Measurements from ENCODE around the gene TGDS. TPM values are rescaled to one million over a fixed set of nuclear protein-coding genes. Genes with fewer than 3 reads are reported as not detected.

TGDS gene
- total and polyA plus RNA-seq, 2 experiments from 2014 or later: 14.2 to 18.3 TPM

GRCh38 chr13:94607939-94608338, 12.0 kb upstream of the TGDS start:
- Histone ChIP-seq H2AFZ (no peak overlapping the region), H3K9me2 (ENCODE audit: insufficient read depth) (no peaks in the 10 kb centered on the region), H3K4me3 (no peak overlapping the region), H3K27me3 (replicated peaks; ENCODE audit: insufficient read depth) (no peaks in the 10 kb centered on the region), H3K9ac (no peak overlapping the region), H3K36me3 (ENCODE audit: low read depth) (peaks cover 50% of the 10 kb centered on the region), H4K20me1 (ENCODE audit: insufficient read depth) (no peaks in the 10 kb centered on the region), H3K27ac (no peak overlapping the region), H3F3A (ENCODE audit: insufficient read depth) (no peaks in the 10 kb centered on the region), H3K4me2 (ENCODE audit: unreplicated experiment) (no peak overlapping the region), H3K9me3 (ENCODE audit: low read depth) (no peaks in the 10 kb centered on the region), H3K79me2 (ENCODE audit: insufficient read depth) (peaks cover 95% of the 10 kb centered on the region), H3K4me1 (ENCODE audit: insufficient read depth) (peaks cover 6% of the 10 kb centered on the region)
- in situ Hi-C loops (cut with MboI): no loop called here
- no peak for DNase-seq
- 97% methylated on average over 3 of the region's 3 CpGs for WGBS, 2 experiments (ENCODE audit: low coverage in 1 of 2, low lambda C conversion rate in 2 of 2, missing lambda C conversion rate in 2 of 2)
- no peak for TF ChIP-seq EZH2phosphoT487 (IDR thresholded peaks at IDR 0.05; ENCODE audit: insufficient read depth, low read depth)
- TF ChIP-seq EZH2 (IDR thresholded peaks at IDR 0.05; ENCODE audit: insufficient read depth, poor library complexity, severe bottlenecking): no peak

- H3K9me2 ChIP-seq (ENCODE audit: insufficient read depth): no peaks in the 10 kb centered on the region
- H3K4me1 ChIP-seq (ENCODE audit: insufficient read depth): peaks cover 11% of the 10 kb centered on the region
- H3K4me3 ChIP-seq: no peak overlapping the region
- no peak overlapping the region for H2AFZ ChIP-seq
- WGBS, 2 experiments (ENCODE audit: low coverage in 1 of 2, low lambda C conversion rate in 2 of 2, missing lambda C conversion rate in 2 of 2): 93 to 96% methylated on average over 4 of the region's 4 CpGs
- H3K9ac ChIP-seq: no peak overlapping the region
- no peaks in the 10 kb centered on the region for H3F3A ChIP-seq (ENCODE audit: insufficient read depth)
- TF ChIP-seq EZH2 (IDR thresholded peaks at IDR 0.05; ENCODE audit: insufficient read depth, poor library complexity, severe bottlenecking): no peak
- TF ChIP-seq EZH2phosphoT487 (IDR thresholded peaks at IDR 0.05; ENCODE audit: insufficient read depth, low read depth): no peak
- in situ Hi-C loops (cut with MboI): no loop called here
- H4K20me1 ChIP-seq (ENCODE audit: insufficient read depth): no peaks in the 10 kb centered on the region
- peaks cover 96% of the 10 kb centered on the region for H3K79me2 ChIP-seq (ENCODE audit: insufficient read depth)
- H3K27me3 ChIP-seq (replicated peaks; ENCODE audit: insufficient read depth): no peaks in the 10 kb centered on the region
- H3K36me3 ChIP-seq (ENCODE audit: low read depth): peaks cover 42% of the 10 kb centered on the region
- H3K9me3 ChIP-seq (ENCODE audit: low read depth): no peaks in the 10 kb centered on the region
- H3K4me2 ChIP-seq (ENCODE audit: unreplicated experiment): no peak overlapping the region
- H3K27ac ChIP-seq: no peak overlapping the region
- DNase-seq: no peak
These were observed 11.1 kb upstream of the TGDS start for GRCh38 chr13:94607056-94607455.

- no peak for DNase-seq
- Histone ChIP-seq H2AFZ (peak overlapping the region; percentile 89), H3F3A (ENCODE audit: insufficient read depth) (no peaks in the 10 kb centered on the region), H3K27ac (peak overlapping the region; percentile 78), H3K9ac (peak overlapping the region; percentile 93), H4K20me1 (ENCODE audit: insufficient read depth) (no peaks in the 10 kb centered on the region), H3K79me2 (ENCODE audit: insufficient read depth) (peaks cover 58% of the 10 kb centered on the region), H3K4me2 (ENCODE audit: unreplicated experiment) (peak overlapping the region; percentile 95), H3K4me1 (ENCODE audit: insufficient read depth) (peaks cover 11% of the 10 kb centered on the region), H3K9me3 (ENCODE audit: low read depth) (no peaks in the 10 kb centered on the region), H3K36me3 (ENCODE audit: low read depth) (0 out of 2 replicates have a peak, but pooled peaks cover 6% of the 10 kb centered on the region), H3K4me3 (peak overlapping the region; percentile 97), H3K9me2 (ENCODE audit: insufficient read depth) (no peaks in the 10 kb centered on the region), H3K27me3 (replicated peaks; ENCODE audit: insufficient read depth) (no peaks in the 10 kb centered on the region)
- TF ChIP-seq EZH2 (IDR thresholded peaks at IDR 0.05; ENCODE audit: insufficient read depth, poor library complexity, severe bottlenecking): no peak
- TF ChIP-seq EZH2phosphoT487 (IDR thresholded peaks at IDR 0.05; ENCODE audit: insufficient read depth, low read depth): no peak
- in situ Hi-C loops (cut with MboI): no loop called here
- WGBS, 2 experiments (ENCODE audit: low coverage in 1 of 2, low lambda C conversion rate in 2 of 2, missing lambda C conversion rate in 2 of 2): 0% methylated on average over 1 of the region's 1 CpG
These were observed 6.5 kb upstream of the TGDS start for GRCh38 chr13:94602467-94602866.

- Histone ChIP-seq H3K36me3 (ENCODE audit: low read depth) (0 out of 2 replicates have a peak, but pooled peaks cover 6% of the 10 kb centered on the region), H4K20me1 (ENCODE audit: insufficient read depth) (no peaks in the 10 kb centered on the region), H3K27me3 (replicated peaks; ENCODE audit: insufficient read depth) (no peaks in the 10 kb centered on the region), H2AFZ (peak within 1 kb of the TSS; percentile 89), H3K27ac (peak within 1 kb of the TSS; percentile 78), H3K4me2 (ENCODE audit: unreplicated experiment) (peak within 1 kb of the TSS; percentile 95), H3K4me1 (ENCODE audit: insufficient read depth) (peaks cover 11% of the 10 kb centered on the region), H3F3A (ENCODE audit: insufficient read depth) (no peaks in the 10 kb centered on the region), H3K9me3 (ENCODE audit: low read depth) (no peaks in the 10 kb centered on the region), H3K79me2 (ENCODE audit: insufficient read depth) (peaks cover 51% of the 10 kb centered on the region), H3K4me3 (peak within 1 kb of the TSS; percentile 97), H3K9ac (peak within 1 kb of the TSS; percentile 93), H3K9me2 (ENCODE audit: insufficient read depth) (no peaks in the 10 kb centered on the region)
- DNase-seq: peak; percentile 100
- no peak for TF ChIP-seq EZH2phosphoT487 (IDR thresholded peaks at IDR 0.05; ENCODE audit: insufficient read depth, low read depth)
- in situ Hi-C loops (cut with MboI): no loop called here
- 1% methylated on average over 35 to 69 of the region's 71 CpGs for WGBS, 2 experiments (ENCODE audit: low coverage in 1 of 2, low lambda C conversion rate in 2 of 2, missing lambda C conversion rate in 2 of 2)
These were observed 5.8 kb upstream of the TGDS start, which contains the start of gene GPR180 for GRCh38 chr13:94601446-94602431. Gene GPR180, plus strand, starts transcription at chr13:94601857. Its CDS starts 71 bp downstream, at chr13:94601928.

All from GM23248 (cell line).